ENCODE measurements around the gene EFEMP2.

Gene EFEMP2

DNA sequence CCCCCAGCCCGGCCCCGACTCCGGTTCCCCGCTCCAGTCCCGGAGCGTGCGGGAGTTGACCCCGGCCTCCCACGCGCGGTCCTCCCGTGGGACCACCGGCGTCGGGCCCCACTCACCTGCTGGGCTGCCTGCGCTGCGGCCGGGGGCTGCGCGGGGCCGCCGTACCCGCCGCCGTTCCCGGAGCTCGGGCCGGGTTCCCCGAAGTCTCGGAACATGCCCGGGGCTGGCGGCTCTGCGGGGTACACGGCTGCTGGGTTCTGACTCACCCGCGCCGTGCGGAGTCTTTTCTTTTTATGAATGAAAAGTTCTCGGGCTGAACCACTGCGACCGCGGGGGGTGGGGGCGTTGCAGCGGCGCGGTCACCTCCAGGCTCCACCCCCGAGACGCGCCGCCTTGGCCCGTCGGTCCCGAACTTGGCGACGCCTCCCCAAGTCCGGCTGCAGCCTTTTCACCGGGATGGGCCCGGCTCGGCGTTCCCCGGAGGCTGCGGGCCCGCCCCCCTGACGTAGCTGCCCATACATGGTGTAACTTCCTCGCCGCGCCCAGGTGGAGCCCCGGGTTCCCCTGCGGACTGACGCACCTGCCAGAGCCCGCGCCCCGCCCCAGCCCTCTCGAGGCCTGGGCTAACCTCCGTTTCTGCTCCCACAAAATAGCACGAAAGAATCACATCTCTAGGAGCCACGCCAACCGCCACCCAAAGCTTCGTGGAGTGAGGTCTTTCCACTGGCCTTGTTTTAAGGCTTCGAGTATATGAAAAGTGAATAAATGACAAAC lies 27.7 kb upstream of the EFEMP2 start, which contains the start of gene FOSL1:
Gene FOSL1, minus strand, starts transcription at position 264 of the 774 bp plus-strand sequence. Its CDS starts 49 bp downstream, at position 215.
- DNase-seq = peak; percentile 94

DNA sequence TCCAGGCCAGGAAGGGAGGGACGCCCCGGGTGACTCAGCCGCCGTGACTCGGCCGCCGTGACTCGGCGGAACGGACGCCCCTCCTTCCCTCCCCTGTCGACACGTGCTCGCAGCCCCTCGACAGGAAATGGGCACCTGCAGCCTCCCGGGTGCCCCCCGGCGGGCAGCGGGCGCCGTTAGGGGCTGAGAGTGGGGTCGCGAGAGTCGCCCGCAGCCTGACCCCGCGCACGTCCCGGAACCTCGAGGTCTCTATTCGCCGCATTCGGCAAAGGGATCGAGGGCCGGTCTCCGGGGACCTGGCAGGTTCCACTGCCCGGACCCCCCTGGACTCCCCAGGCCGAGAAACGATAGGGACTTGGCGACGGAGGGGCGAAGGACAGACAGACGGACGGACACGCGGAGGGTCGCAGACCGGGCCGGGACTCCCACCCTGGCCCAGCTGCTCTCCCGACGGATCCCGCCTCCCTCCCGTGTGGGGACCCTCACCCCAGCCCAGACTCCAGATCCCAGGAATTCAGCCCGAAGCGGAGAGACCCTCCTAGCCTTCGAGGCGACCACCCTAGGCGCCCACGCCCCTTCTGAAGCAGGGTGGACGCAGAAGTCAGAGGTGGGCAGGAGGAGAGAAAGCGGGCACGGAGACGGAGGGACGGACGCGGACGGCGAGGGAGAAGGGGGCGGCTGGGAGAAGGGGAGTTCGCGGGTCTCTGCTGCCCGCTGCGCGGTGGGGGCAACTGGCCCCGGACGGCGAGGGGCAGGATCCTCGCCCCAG lies 26.9 kb upstream of the EFEMP2 start:
- DNase-seq = peak; percentile 82

DNA sequence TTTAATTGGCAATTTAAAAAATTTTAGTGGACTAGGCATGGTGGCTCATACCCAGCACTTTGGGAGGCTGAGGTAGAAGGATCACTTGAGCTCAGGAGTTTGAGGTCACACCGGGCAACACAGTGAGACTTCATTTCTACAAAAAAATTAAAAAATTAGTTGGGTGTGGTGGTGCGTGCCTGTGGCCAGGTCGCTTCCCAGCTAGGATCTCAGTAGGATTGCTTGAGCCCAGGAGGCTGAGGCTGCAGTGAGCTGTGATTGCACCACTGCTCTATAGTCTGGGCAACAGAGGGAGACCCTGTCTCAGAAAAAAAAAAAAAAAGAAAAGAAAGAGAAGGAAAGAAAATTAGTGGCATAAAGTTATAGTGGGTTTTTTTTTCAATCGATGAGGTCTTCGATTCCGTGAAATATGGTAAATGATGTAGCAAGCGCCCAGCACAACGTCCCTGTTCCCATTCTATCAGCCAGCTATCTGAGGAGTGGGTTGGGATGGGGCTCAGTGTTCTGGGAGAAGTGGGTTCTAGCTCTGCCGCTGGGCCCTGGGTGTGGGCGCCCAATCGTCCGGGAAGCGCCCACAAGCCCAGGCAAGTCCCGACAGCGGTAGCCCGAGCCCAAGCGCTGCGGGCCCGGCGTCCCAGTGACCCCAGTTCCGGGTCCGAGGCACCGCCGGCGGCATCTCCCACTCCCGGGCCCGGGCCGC lies 26.2 kb upstream of the EFEMP2 start:
- DNase-seq = no peak

DNA sequence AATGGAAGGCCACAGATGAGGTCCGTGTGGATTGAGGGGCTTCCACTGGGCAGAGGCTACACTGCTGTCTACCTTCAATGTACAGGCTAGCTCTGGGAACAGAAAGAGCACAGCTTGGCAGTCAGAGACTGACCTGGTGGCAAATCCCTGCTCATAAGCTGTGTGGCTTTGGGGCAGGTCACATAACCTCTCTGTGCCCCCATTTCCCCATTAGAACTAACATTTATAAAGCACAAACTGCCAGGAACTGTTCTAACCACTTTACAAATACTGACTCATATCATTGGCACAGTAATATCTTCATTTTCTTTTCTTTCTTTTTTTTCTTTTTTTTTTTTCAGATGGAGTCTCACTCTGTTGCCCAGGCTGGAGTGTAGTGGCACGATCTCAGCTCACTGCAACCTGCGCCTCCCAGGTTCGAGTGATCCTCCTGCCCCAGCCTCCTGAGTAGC lies 24.4 kb upstream of the EFEMP2 start:
- no peak for DNase-seq

DNA sequence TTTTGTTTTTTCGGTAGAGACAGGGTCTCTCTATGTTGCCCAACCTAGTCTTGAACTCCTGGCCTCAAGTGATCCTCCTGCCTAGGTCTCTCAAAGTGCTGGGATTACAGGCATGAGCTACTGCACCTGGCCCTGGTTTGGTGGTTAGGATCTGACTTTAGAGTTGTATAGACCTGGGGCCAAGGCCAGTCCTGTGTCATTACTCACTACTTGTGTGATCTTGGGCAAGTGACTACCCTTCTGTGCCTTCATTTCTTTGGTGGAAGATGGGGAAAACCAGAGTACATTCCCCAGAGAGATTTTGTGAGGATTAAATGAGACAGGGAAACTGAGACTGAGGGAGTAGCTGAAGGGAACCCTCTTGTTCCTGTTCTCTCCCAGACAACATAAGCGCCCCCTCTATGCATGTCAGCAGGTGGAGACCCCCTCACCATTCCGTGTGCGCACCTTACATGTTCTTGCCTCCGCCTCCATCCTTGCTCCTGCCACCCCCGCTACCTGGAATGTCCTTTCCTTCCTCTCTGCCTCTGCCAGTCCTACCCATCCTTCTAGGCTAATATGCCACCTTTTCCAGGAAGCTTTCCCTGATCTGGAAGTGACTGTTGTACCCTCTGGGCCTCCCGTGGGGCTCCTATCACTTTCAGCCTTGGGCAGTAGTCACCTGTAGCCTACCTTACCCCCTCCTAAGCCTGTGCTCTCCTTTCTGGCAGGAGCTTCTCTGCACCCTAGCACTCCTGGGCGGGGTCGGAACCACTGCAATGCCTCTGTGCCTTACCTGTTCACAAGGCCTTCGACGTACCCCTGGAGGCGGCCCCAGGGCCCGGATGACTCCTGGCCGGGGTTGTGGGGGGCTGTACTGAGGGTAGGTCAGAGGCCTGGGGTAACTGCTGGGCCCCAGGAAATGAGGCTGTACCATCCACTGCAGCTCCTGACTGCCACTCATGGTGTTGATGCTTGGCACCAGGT lies 23.7 kb upstream of the EFEMP2 start:
- no peak for DNase-seq

DNA sequence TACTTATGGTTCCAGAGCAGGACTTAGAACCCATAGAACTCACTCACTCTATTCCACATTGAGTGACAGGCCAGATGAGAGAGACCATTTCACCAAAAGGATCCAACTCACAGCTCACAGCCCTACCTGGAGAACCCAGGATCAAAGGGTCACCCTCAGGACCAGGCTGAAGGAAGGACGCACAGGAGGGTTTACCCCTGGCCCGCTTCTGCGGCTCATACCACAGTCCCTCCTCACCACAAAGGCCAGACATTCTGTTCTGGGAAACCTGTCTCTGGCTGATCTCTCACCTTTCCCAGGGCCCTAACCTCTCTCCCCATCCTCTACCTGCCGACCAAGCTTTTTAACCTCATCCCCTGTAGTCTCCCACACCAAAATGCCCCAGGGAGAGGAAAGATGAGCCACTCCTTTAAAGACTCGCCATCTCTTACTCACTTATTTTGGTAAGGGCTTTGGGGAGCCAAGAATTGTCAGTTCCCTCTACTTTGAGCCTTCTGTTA lies 22.9 kb upstream of the EFEMP2 start:
- DNase-seq = no peak

DNA sequence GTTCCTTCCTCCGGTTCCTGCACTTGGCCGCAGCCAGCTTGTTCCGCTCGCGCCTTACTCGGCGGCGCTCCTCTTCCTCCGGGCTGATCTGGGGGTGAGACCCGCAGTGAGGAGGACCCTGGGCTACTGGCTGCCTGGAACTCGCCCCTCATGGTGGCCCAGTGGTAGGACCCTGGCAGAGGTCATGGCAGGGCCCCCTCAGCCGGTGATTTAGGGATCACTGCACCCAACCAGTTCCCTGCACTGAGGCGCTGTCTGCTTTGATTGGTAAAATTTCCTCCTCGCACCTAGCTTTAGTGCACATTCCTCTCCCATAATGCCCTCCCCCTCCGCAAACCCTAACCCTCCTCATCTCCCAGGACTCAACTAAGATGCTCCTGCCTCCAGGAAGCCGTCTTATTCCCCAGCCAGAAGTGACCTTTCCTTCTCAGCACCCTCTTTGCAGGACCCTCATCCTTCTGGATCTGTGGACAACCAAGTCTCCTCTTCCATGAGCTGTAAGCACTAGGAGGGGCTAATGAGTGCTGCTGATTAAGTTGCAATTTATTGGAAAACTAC lies 21.5 kb upstream of the EFEMP2 start:
- DNase-seq = no peak

DNA sequence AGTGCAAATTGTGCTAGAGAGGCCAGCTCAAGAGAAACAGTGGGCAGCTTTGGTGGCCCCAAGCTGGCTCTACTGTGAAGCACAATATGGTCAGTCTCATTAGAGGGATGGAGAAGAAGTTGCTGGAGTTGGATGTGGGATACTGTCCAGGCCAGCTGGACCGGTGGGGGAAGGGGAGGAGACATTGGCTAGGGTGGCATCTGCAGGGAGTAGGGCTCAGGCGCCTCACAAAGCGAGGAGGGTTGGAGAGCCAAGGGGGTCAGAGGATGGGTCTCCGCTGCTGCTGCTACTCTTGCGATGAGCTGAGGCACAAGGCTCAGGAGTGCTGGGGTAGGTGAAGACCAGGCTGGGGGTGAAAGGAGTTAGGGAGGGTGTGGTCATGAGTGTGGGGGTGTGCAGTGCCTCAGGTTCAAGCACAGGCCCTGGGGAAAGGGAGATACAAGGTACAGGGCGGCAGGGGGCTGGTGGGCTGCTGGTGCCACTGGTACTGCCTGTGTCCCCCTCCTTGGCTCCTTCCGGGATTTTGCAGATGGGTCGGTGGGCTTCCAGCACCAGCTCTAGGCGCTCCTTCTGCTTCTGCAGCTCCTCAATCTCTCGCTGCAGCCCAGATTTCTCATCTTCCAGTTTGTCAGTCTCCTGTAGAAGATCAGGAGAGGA lies 20.2 kb upstream of the EFEMP2 start:
- DNase-seq = no peak

DNA sequence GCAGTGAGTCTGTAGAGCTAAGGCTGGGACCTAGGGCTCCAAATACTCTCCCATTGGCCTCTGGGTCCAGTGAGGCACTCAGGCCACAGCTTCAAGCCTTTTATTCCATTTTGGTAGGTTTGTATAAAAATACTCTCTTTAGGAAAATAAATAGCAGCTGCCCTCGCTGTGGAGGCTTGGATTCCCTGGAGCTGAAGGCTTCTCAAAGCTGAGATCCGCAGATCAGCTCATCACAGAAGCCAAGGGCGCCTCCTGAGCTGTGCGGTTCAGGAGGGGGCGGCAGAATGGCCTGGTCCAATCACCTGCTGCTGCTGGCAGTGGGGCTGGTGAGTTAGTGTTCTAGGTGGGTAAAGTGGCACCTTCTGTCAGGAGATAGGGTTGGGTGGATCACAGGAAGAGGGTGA lies 19.5 kb upstream of the EFEMP2 start:
- DNase-seq = peak; percentile 41

DNA sequence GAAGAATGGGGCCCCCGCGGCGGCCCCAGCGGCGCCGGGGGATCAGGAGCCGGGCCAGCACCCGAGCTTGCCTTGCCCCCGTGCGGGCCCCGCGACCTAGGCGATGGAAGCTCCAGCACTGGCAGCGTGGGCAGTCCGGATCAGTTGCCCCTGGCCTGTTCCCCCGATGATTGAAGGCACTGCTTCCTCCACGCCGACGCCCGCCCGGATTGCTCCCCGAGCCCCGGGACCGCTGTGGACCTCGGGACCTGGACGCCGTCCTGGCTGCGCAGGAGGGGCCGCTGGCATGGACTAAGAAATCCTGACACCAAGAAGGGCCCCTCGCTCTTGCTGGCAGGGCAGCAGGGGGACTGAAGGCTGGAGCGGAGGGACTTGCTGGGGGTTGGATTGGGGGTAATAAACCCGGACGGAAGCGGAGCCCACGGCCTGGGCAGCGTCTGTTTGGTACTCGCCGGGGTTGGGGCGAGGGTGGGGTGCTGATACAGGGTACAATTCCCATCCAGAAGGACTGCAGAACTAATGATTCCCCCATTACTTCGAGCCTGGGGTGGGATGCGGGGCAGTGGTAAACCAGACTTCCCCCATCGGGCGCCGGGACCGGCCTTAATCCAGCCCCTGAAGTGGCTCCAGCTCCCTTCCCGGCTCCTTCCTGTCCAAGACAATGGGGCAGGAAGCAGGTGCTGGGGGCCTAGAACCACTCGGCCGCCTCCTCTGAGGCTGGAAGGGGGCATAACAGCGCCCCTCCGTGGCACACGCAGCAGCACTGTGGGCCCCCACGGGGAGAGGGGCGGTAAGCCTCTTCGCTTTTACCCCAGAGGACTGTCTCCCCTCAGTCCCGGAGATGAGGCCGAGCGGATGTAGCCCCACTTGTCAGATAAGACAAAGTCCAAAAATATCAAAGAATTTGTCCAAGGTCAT lies 18.9 kb upstream of the EFEMP2 start:
- peak; percentile 47 for DNase-seq

DNA sequence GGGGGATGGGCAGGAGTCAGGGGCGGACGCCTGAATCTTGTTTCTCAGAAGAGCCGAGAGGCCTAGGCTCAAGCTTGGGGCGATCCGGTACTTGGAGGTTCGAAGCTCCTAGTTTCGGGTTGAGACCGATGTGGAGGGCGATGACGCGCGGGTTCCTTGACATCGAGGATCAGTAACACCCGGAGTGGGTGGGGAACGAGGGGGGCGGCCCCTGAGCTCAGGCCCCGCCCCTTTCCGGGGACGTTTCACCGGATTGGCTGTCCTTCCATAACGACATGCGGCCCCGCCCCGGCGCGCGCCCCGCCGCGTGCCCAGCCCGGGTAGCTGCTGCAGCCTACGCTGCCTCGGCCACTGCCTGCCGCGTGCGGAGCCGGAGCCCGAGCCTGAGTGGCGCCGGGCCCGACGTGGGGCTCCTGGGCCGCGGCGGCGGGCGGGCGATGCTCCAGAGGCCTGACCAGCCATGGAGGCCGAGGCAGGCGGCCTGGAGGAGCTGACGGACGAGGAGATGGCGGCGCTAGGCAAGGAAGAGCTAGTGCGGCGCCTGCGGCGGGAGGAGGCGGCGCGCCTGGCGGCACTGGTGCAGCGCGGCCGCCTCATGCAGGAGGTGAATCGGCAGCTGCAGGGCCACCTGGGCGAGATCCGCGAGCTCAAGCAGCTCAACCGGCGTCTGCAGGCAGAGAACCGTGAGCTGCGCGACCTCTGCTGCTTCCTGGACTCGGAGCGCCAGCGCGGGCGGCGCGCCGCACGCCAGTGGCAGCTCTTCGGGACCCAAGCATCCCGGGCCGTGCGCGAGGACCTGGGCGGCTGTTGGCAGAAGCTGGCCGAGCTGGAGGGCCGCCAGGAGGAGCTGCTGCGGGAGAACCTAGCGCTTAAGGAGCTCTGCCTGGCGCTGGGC lies 18.0 kb upstream of the EFEMP2 start, which contains the start of gene CCDC85B:
Gene CCDC85B, plus strand, starts transcription at position 350 of the 895 bp plus-strand sequence. Its CDS starts 111 bp downstream, at position 461.
- peak; percentile 99 for DNase-seq

DNA sequence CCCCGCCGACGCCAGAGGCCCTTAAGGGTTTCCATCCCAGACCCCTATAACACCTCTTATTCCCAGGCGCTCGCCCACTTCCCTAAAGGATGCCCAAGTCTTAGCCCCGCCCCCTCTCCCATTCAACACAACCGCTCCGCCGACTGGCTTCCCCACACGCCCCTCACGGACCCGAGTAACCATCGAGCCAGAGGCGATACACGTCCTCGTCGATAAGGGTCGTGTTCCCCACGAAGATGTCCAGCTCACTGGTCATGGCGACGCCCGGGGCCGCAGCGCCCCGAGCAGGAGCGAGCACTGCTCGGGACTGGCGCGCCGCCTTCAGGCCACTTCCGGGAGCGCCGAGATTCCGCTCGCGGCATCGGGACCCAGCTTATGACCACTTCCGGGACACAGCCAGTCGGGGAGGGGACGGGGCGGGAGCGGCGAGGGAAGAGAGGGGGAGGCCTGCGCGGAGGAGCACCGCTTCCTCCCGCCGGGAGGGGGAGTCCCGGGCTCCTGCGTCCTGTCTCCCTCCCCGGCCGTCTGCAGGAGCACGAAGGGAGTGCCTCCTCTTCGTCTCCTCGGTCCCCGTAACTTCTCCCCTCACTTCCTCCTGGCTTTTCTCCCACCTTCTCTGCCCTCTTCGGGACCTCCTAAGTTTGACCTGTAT lies 15.7 kb upstream of the EFEMP2 start, which contains the start of gene FIBP:
Gene FIBP, minus strand, starts transcription at position 309 of the 652 bp plus-strand sequence. Its CDS starts 53 bp downstream, at position 256.
- DNase-seq = peak; percentile 94

DNA sequence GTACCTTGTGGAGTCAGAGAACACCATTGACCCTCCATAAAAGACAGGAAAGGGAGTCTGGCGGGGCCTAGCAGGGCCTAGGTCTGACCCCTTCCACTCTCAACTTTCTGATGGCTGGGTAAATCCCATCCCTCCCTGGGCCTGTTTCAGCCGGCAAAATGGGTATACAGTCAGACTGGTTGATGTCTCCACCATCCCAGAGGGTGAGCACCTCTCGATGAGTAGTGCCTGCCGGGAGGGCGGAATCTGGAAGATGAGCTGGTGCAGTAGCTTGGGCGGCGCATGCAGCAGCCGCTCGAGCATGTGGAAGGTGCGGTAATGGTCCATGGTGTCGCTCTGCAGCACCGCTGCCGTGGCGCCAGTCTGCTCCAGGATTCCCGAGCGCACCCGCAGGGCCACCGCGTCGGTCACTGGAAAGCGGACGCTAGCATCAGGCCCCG lies 15.1 kb upstream of the EFEMP2 start:
- DNase-seq = no peak

DNA sequence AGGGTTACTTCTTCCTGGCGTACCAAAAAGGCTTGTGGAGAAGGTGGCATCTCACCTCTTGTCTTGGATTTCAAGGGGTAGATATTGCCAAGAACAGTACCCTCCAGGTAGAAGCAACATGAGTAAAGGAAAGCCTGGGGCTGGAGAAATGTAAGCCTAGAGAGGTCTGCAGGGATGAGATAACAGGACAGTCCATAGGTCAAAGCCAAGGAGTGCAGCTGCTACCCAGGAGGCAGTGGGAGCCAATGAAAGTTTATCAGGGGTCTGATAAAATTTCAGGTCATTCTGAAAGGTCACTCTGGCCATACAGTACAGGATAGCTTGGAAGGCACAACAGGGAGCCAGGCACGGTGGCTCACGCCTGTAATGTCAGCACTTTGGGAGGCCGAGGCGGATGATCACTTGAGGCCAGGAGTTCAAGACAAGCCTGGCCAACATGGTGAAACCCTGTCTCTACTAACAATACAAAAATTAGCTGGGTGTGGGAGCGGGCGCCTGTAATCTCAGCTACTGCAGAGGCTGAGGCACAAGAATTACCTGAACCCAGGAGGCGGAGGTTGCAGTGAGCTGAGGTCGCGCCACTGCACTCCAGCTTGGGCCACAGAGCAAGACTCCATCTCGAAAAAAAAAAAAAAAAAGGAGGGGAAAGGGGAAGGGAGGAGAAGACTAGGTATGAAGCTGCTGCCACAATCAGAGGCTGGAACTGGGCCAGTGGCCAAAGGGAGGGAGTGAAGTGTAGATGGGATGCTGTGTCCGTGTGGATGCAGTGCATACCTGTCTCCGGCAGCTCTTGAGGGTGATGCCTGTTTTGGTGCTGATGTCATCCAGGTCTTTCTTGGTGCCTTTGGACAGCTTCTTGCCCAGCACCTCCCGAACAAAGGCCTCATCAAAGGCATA lies 14.5 kb upstream of the EFEMP2 start:
- no peak for DNase-seq

DNA sequence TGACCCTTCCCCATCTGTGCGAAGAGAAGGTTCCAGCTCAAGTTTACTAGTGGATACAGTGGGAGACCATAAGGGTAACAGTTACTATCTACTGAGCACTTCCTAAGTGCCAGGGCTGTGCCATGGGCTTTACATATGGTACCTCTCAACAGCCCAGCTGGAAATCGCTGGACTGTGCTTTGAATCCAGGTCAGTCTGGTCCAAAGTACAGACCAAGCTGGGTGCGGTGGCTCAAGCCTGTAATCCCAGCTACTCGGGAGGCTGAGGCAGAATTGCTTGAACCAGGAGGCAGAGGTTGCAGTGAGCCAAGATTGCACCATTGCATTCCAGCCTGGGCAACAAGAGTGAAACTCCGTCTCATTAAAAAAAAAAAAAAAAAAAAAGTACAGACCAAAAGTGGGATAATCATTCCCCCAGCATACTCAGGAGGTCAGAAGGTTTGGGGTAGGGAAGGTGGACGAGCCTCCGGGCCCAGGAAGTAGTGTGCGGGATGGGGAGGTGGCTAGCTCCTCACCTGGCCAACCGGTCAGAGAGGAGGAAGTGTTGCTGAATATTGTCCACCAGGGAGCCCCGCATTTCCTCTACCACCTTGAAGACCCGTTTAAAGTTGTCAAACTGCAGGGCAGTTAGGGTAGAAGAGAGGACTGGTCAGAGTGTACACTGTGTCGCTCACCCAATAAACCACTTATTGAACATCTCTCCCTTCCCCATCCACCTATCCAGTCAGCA lies 13.4 kb upstream of the EFEMP2 start:
- no peak for DNase-seq

DNA sequence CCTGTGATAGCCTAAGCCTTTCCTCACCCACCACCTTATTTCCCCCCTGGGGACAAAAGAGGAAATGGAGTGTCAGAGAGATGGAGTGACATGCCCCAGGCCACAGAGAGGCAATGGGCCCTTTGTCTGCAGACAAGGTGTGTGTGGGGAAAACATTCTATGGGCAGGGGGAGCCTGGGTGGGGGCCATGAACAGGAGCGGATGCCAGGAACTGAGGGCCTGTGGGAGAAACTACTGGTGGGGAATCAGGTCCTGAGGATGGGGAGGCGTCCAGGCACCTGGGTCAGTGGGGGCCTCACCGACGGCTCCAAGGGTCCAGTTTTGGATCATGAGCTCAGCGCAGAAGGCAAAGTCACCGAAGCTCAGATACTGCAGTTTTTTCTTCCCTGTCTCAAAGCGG lies 12.6 kb upstream of the EFEMP2 start:
- no peak for DNase-seq

Data from activated CD8-positive, alpha-beta memory T cell treated with anti-CD3 and anti-CD28 coated beads, Interleukin-2, amount 50 U/mL, for 4 hours (primary cell).